T-helper 9 cell (primary cell): ENCODE measurements around the gene RNPEP.
"Not testable (repeated sequence)": the region's sequence is repeated elsewhere in the genome, so short reads cannot be mapped to it uniquely, and the experiment has no call there.

Experiments used
- DNase-seq: peaks from one replicate; pipeline ENCODE4 v3.0.0-alpha.2; 2020
- total RNA-seq, 2 donors: gene quantifications; one replicate each; lab custom pipeline; 2026; lab: John Stamatoyannopoulos, UW

RNPEP gene, protein sequence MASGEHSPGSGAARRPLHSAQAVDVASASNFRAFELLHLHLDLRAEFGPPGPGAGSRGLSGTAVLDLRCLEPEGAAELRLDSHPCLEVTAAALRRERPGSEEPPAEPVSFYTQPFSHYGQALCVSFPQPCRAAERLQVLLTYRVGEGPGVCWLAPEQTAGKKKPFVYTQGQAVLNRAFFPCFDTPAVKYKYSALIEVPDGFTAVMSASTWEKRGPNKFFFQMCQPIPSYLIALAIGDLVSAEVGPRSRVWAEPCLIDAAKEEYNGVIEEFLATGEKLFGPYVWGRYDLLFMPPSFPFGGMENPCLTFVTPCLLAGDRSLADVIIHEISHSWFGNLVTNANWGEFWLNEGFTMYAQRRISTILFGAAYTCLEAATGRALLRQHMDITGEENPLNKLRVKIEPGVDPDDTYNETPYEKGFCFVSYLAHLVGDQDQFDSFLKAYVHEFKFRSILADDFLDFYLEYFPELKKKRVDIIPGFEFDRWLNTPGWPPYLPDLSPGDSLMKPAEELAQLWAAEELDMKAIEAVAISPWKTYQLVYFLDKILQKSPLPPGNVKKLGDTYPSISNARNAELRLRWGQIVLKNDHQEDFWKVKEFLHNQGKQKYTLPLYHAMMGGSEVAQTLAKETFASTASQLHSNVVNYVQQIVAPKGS
- total RNA-seq = 18.3 to 29.1 reads per million in 2 donors

DNA sequence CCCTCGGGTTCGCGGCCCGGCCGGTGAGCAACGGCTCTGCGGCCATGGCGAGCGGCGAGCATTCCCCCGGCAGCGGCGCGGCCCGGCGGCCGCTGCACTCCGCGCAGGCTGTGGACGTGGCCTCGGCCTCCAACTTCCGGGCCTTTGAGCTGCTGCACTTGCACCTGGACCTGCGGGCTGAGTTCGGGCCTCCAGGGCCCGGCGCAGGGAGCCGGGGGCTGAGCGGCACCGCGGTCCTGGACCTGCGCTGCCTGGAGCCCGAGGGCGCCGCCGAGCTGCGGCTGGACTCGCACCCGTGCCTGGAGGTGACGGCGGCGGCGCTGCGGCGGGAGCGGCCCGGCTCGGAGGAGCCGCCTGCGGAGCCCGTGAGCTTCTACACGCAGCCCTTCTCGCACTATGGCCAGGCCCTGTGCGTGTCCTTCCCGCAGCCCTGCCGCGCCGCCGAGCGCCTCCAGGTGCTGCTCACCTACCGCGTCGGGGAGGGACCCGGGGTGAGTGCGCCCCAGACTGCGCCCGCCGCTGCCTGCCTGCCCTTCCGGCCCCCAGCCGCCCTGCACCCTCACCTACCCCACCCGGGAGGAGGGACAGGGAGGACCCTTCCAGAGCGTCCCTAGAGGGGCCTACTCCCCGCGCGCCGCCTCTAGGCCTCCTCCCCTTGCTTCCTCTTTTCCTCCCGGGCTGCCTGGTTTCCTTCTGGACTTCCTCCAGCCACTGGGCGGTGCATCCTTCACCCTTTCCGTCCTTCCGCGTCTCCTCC lies at the start of gene RNPEP:
Gene RNPEP, plus strand, starts transcription at position 26 of the 757 bp plus-strand sequence. Its CDS starts 19 bp downstream, at position 45.
- peak; percentile 42 for DNase-seq

DNA sequence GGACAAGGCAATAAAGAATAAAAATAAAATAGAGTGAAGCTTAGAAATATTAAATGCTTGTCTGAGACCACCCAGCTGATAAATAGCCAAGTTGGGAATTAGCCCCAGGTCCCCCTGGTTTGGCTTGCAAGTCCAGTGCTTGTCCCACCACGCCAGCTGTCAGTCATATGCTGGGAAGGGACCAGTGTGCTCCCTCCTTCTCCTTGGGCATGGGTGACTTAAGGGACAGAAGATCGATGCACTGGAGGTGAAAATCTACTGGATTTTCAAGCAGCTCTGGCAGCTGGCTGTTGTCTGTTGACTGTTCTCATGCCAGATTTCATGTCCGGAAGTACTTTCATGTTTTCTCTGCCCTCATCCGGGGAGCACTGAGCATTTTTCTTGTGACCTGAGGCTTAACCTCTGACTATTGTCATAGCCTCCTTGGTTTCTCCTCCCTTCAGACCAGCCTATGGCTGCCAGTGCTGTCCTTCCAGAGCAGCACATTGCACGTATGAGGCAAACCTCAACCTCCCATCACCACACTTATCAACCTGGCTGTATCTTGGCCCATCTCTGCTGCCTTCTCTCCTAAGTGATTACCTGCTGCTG lies 48.5 kb upstream of the RNPEP start:
- DNase-seq = no peak

DNA sequence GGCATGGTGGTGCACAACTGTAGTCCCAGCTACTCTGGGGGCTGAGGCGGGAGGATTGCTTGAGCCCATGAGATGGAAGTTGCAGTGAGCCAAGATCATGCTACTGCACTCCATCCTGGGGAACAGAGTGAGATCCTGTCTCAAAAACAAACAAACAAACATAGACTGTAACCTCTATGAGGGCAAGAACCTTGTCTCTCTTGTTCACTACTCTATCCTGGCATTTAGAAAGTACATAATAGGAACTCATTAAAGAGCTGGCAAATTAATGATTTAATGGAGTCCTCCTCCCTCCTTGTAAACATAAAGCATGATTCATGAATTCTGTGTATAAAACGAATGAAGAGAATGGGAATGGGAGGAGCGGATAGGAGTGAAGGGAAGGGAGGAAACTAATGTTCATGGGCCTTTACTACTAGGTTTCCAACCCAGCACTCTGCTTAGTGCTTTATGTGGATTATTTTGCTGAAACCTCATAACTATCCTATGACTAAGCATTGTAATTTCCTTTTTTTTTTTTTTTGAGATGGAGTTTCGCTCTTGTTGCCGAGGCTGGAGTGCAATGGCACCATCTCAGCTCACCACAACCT lies 44.7 kb upstream of the RNPEP start:
- no peak for DNase-seq

DNA sequence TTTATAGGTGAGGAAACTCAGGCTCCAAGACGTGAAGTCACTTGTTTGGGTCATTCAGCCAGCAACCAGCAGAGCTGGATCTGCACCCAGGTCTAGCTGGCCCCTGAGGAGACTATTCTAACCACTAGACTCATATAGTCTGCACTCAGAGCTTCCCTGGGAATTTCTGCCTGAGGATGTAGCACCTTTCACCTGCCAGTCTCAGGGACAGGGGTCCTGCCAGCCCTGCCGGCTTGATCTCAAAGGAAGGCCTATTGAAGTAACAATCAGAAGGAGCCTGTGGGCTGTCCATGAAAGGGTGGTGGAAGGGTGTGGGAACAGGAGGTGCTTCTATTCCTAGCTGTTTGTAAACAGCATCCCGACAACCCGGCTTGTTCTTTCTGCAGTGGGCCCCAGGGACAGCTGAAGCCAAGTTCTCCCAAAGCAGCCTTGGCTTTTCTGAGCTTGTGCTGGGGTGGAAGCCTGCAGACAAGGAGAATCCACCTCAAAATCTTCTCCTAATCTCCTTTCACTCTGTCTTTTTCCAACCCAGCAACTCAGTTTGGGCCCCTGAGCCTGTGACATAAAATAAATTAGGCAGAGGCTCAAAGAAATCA lies 43.9 kb upstream of the RNPEP start:
- no peak for DNase-seq

DNA sequence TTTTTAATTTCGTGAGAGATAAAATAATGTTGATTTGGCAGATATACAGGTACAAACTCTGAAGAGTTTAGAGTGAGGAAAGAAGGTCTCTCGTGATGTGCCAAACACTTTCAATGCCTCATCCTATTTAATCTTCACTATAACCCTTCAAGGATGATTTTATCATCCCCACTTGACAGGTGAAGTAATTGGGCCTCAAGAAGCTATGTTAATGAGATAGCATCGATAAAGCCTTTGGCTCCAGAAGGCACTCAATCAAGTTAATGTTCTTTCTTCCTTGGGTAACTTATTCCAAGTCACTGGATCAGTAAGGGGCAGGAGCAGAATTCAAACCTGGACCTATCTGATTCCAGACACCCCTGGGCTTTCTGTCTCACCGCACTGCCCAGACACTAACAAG lies 43.3 kb upstream of the RNPEP start:
- DNase-seq = no peak

DNA sequence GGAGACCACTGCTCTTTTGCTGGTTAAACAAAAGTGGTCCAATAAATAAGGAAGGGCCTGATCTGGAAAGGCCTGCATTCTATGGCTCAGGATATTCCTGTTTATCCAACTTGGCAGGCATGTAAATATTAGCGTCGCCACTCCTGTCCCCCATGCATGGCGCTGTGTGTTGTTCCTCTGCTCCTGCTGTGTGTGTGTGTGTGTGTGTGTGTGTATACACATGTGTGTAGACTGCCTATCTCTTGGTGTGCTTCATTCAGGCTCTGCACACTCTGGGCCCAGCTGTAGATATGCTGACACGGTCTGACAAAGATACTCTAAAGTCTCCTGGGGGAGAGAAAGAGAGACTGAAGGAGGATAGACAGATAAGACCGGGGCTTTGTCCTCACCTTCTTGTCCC lies 42.9 kb upstream of the RNPEP start:
- DNase-seq = no peak

DNA sequence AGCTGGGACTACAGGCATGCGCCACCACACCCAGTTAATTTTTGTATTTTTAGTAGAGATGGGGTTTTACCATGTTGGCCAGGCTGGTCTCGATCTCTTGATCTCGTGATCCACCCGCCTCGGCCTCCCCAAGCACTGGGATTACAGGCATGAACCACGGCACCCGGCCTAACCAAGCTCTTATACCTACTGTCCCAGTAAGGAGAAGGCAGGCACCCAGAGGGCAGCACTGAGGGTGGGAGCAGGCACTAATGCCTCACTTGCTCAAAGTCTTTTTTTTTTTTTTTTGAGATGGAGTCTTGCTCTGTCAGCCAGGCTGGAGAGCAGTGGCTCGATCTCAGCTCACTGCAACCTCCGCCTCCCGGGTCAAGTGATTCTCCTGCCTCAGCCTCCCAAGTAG lies 42.1 kb upstream of the RNPEP start:
- not testable (repeated sequence) for DNase-seq

DNA sequence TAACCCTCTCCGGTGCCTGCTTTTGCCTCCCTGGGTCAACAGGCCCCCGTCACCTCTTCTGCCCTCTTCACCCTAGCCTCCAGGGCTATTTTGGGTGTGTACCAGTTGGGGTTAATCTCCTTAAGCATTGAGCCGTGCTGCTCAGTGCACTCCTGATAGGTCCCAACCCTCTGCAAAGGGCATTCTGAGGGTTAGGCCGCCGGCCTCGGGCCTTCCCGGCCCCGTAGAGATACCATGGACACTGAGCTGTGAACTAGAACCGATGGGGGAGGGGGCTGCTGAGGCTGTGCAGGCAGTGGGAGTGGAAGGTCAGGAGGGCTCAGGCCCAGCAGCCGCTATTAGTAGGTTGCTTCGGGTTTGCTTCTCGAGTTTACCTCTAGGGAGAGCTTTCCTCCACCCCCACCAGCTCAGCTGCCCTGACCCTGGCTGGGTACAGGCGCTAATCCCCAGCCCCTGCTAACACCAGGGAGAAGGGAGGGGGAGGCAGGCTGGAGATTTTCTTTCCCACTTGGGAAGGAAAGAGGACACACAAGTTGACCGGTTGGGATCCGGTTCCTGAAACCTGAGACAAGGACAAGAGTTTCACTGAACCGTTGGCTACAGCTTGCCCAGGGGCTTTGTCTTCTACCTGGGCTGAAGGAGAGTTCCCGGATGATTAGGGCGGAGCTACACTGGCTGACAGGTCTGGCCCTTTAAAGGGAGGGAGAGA lies 40.9 kb upstream of the RNPEP start:
- DNase-seq = no peak

DNA sequence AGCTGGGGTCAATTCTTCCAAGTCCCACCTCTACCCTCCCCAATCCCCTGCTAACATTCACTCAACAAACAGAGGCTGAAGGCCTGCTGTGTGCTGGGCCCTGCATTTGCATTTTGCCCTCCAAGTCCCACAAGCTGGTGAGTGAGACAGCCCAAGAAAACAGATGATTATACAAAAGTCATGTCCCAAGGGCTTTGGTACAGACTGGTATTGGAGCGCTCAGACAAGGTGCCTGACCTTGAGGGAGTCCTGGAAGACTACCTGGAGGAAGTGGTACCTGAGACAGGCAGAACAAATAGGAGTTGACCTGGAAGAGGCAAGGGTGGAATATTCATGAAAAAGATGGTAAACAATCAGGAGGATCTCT lies 40.3 kb upstream of the RNPEP start:
- DNase-seq = no peak

DNA sequence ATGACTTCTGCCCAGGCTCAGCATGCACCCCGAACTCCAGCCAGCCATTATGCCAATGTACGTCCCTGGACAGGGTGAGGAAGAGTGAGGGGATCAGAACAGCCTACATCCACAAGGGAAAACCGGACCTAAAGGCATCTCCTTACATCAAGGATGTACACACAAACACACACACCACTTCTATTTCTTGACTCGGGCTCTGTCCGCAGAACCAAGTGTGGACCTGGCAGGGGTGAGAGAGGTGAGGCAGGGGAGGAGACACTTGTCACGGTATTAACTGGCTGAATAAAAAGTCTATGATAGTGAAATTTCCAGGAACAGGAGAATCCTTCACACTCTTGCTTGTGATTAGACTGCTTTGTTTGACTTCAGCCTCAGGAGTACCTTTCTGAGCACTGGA lies 38.4 kb upstream of the RNPEP start:
- DNase-seq = no peak

DNA sequence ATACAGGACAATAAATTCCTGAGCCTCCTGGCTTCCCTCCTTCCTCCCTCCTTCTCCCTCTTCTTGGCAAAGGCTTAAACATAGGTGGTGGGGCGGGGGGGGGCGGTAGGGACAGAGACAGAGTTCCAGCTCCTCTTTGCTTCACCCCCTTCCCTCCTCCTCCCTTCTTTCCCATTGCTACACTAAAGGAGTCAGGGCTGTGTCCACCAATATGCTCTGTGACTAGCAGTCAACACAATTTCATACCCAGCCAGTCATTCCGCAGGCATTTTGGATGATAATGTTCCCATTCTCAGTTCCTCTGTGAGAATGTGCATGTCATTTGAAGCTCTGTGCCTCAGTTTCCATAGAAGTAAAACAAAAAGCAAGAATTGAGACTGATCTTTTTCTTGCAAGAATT lies 37.8 kb upstream of the RNPEP start:
- no peak for DNase-seq

DNA sequence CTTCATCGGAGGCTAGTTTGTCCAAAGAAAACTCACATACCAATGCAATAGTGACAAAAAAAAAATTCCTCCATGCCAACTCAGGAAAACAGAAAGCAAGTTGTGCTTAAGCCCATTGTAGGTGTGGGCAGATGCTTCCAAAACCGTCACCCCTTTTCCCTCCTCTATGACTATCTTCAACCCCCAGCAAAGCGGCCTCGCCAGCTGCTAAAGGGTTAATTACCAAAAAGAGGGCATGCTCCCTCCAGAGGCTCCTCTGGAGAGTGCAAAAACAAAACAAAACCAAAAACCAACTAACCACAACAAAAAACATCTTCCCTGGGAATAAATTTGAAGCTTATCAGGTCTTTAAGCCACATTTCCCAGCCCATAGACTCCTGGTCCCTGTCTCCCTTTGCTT lies 37.3 kb upstream of the RNPEP start:
- no peak for DNase-seq

DNA sequence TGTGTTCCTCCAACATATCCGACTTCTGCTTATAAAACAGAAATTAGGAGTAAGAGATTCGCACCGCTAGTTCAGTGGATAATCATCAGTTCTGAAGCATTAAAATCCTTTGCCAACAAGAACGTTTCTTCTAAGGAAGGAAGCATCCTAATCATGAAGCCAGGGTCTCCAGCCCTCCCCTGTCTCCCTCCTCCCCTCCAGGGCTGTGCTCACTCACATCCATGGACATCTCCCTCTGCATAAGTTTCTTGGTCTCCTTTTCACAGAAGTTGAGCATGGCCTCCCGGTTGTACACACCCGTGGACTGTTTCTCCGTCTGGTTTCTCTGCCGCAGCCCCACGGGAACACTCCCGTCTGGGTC lies 36.6 kb upstream of the RNPEP start:
- DNase-seq = no peak

DNA sequence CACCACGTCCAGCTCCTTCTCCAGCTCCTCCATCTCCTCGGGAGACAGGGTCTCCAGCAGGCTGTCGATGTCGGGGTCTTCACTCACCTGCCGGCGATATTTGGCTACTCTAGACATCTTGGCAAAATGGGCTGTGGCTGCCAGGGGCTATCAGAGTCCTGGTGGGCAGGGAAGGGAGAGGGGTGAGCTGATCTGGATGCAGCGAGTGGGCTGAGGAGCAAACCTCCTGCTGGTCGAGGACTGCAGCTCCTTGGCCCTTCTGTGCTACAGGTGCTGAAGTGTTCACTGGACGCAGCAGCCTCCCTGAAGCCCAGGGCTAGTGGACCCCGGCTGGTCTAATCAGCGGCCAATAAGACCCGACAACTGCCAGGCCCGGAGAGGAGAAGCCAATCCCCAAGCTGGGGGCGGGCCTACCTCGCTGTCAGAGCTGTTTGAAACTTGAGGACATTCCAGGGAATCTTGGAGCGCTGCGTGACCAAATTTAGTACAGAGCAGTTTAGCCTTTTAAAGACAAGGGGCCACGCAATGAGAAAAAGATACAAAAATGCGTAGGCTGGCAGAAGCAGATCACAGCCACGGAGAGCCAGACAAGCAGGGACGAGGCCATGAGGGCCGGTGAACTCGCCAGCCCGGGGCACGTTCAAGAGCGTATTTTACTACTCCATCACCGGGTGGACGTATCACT lies 36.1 kb upstream of the RNPEP start, which contains the start of gene LMOD1:
Gene LMOD1, minus strand, starts transcription at position 325 of the 685 bp plus-strand sequence. Its CDS starts 208 bp downstream, at position 117.
- DNase-seq = no peak

DNA sequence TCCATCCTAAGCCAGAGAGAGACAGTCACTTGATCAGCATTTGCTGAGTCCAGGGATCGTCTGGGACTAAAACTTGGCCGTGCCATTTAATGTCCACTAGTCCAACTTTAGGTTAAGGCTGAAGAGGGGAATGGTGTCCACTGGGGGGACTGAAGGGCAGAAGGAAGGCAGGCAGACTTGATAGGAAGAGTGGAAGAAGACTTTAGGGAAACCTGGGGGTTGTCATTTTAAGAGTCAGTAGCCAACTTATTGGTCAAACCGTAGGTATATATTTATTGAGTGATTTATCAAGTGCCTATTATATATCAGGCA lies 34.8 kb upstream of the RNPEP start:
- DNase-seq = no peak

DNA sequence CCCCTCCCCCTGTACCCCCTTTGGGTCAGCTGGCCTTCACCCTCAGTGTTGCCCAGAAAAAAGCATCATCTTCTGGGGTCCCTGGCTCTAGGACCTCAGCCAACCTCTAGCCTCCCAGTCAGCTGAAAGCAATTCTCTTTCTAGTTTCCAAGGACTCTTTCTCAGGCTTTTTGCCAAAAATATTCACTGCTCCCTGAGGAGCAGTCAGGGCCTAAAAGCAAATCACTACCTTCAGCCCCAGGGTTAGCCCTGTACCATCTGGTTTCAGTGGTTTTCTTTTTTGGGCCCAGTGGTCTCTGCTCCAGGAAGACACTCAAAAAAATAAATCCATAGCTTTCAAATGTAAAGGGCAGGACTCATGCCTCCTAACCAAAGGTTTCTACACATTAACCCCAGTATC lies 33.0 kb upstream of the RNPEP start:
- DNase-seq = no peak

DNA sequence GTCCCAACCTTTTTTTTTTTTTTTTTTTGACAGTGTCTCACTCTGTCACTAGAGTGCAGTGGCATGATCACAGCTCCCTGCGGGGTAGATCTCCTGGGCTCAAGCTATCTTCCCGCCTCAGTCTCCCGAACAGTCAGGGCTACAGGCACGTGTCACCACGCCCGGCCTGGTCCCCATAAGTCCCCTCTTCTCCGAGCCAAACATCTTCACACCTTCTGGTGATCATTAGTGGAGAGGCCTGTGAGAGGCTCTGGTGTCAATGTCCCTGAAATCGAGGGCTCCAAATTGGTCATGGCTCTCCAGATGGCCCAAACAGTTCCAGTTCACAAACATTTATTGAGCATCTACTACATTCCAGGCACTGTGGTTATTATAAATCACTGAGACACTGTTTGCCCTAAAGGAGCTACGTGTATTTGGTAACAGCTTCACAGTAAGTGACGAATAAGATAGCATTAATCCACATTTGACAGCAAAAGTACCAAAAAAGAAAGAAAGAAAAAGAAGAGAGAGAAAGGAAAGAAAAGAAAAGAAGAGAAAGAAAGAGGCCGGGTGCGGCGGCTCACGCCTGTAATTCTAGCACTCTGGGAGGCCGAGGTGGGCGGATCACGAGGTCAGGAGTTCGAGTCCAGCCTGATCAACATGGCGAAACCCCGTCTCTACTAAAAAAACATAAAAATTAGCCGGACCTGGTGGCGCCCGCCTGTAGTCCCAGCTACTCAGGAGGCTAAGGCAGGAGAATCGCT lies 28.0 kb upstream of the RNPEP start:
- DNase-seq = no peak

DNA sequence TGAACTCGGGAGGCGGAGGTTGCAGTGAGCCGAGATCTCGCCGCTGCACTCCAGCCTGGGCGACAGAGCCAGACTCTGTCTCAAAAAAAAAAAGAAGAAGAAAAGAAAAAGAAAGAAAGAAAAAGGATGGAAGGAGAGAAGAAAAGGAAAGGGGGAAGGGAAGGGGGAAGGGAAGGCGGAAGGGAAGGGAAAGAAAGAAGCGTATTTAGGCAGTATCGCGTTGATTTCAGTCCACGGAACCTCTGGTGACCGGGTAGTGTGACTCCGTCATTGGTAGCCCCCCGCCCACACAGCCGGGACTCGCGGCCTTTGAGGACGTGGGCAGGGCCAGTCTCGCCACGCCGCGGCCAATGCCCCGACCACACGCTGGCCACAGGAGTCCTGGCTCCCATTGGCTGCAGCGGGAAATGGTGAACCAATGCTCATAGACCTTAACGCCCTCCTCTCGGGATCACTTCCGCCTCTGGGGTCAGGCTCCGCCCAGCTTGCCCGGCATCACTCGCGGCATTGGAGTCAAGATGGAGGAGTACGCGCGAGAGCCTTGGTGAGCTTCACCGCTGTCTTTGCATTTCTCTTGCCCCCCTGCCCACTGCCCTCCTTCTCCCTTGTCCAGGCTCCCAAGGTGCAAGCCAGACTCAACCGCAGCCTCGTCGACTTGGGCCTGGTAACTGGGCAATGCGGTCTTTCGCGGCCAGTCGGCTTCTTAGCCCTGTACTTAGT lies 27.3 kb upstream of the RNPEP start, which contains the start of gene TIMM17A:
Gene TIMM17A, plus strand, starts transcription at position 495 of the 720 bp plus-strand sequence. Its CDS starts 24 bp downstream, at position 519.
- DNase-seq = peak; percentile 87

DNA sequence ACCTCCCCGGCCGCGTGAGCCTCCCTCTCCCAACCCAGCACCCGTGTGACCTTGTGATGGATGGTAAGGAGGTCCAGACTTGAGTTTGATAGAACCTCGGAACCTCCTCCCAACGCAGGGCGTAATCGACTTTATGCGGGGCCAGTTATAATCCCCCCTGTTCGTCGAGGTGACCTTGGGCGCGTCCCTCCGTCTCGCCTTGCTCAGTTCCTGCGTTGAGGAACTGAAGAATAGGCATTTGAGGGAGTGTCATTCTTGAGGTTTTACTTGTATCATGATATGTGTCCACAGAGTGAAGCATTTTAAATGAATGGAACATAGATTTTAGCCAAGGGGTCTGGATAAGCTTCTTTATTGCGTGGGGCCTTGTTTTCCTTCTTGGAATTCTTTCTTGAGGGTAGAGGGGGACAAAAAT lies 26.7 kb upstream of the RNPEP start:
- DNase-seq = no peak

DNA sequence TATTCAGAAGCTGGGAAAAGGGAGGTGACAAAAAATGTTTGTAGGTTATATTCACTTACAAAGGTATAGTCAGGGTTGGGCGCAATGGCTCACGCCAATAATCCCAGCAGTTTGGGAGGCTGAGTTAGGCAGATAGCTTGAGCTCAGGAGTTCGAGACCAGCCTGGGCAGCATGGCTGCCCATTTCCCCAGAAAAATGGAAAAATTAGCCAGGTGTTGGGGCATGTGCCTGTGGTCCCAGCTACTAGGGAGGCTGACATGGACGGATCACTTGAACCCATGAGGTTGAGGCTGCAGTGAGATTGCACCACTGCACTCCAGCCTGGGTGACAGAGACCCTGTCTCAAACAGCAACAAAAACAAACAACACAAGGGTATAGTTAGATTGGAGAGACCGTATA lies 24.1 kb upstream of the RNPEP start:
- no peak for DNase-seq
